Trophoblast cell (in vitro differentiated cells and primary cell): ENCODE measurements around the gene ZRANB1.

ENCODE experiments used
- DNase-seq, 2 donors: peaks; one replicate each; pipeline ENCODE4 v3.0.0-alpha.2; 2016
- H2AFZ ChIP-seq: 2 replicates; pipeline ENCODE4 v1.6.1; 2013; ENCODE audit warnings: low read length, moderate library complexity, mild to moderate bottlenecking; ENCODE audit not compliant: insufficient read depth, poor library complexity
- H2AK5ac ChIP-seq: 2 replicates; pipeline ENCODE4 v1.6.1; 2013; ENCODE audit warnings: mild to moderate bottlenecking, low read length
- H2BK120ac ChIP-seq: 2 replicates; pipeline ENCODE4 v1.6.1; 2013; ENCODE audit warnings: low read length, mild to moderate bottlenecking, moderate library complexity; ENCODE audit not compliant: insufficient read depth, poor library complexity
- H2BK12ac ChIP-seq: 2 replicates; pipeline ENCODE4 v1.6.1; 2013; ENCODE audit warnings: mild to moderate bottlenecking, low read length, moderate library complexity
- H2BK5ac ChIP-seq: 2 replicates; pipeline ENCODE4 v1.6.1; 2013; ENCODE audit warnings: low read length, low read depth, moderate library complexity, mild to moderate bottlenecking; ENCODE audit not compliant: poor library complexity
- H3K14ac ChIP-seq: 2 replicates; pipeline ENCODE4 v1.6.1; 2013; ENCODE audit warnings: mild to moderate bottlenecking, low read length
- H3K18ac ChIP-seq: 2 replicates; pipeline ENCODE4 v1.6.1; 2013; ENCODE audit warnings: mild to moderate bottlenecking, low read length
- H3K23ac ChIP-seq: 2 replicates; pipeline ENCODE4 v1.6.1; 2013; ENCODE audit warnings: low read length
- H3K27ac ChIP-seq: 2 replicates; pipeline ENCODE4 v1.5.1; 2013; ENCODE audit warnings: low read depth, mild to moderate bottlenecking, inconsistent platforms, low read length, moderate library complexity
- H3K27me3 ChIP-seq: 2 replicates; pipeline ENCODE4 v1.6.1; 2013; ENCODE audit warnings: inconsistent platforms, mild to moderate bottlenecking, low read length, moderate library complexity; ENCODE audit not compliant: insufficient read depth
- H3K36me3 ChIP-seq, 2 experiments: 1 replicate in 1 of 2; 2 replicates in 1 of 2; pipeline ENCODE4 v1.6.1; 2013; ENCODE audit warnings: low read length in 2 of 2, mild to moderate bottlenecking in 2 of 2, moderate library complexity in 1 of 2; ENCODE audit not compliant: insufficient read depth in 2 of 2, control insufficient read depth in 1 of 2
- H3K4ac ChIP-seq: 2 replicates; pipeline ENCODE4 v1.6.1; 2013; ENCODE audit warnings: low read depth, mild to moderate bottlenecking, low read length, moderate library complexity
- H3K4me1 ChIP-seq, 2 experiments: 1 replicate in 1 of 2; 2 replicates in 1 of 2; pipeline ENCODE4 v1.6.1; 2013; ENCODE audit warnings: low read length in 2 of 2, mild to moderate bottlenecking in 2 of 2, moderate library complexity in 1 of 2; ENCODE audit not compliant: insufficient read depth in 2 of 2, control insufficient read depth in 1 of 2
- H3K4me2 ChIP-seq: 2 replicates; pipeline ENCODE4 v1.6.1; 2013; ENCODE audit warnings: inconsistent platforms, mild to moderate bottlenecking, low read length, moderate library complexity
- H3K4me3 ChIP-seq: 2 replicates; pipeline ENCODE4 v1.5.1; 2013; ENCODE audit warnings: mild to moderate bottlenecking, low read depth, low read length, inconsistent platforms
- H3K79me1 ChIP-seq: one replicate; pipeline ENCODE4 v1.6.1; 2013; ENCODE audit warnings: low read length
- H3K79me2 ChIP-seq: 2 replicates; pipeline ENCODE4 v1.6.1; 2013; ENCODE audit warnings: low read length, mild to moderate bottlenecking; ENCODE audit not compliant: control insufficient read depth, insufficient read depth, poor library complexity
- H3K9ac ChIP-seq: 2 replicates; pipeline ENCODE4 v1.6.1; 2013; ENCODE audit warnings: mild to moderate bottlenecking, low read length
- H3K9me3 ChIP-seq: 2 replicates; pipeline ENCODE4 v1.6.1; 2013; ENCODE audit warnings: low read depth, mild to moderate bottlenecking, control low read depth, inconsistent platforms, low read length; ENCODE audit not compliant: insufficient read depth
- H4K12ac ChIP-seq: 2 replicates; pipeline ENCODE4 v1.6.1; 2013; ENCODE audit warnings: low read depth, mild to moderate bottlenecking, low read length, moderate library complexity
- H4K8ac ChIP-seq: 2 replicates; pipeline ENCODE4 v1.6.1; 2013; ENCODE audit warnings: low read depth, mild to moderate bottlenecking, low read length, moderate library complexity
- H4K91ac ChIP-seq: one replicate; pipeline ENCODE4 v1.6.1; 2013; ENCODE audit warnings: low read depth, mild to moderate bottlenecking, low read length, moderate library complexity
- WGBS: extraction: QIAGEN DNeasy Blood & Tissue Kit; methylation state at CpG from one replicate; pipeline ENCODE4 v1.1.7; 2013; ENCODE audit warnings: missing lambda C conversion rate; ENCODE audit not compliant: insufficient read length, insufficient coverage; ENCODE audit errors: extremely low coverage; 5-methylcytosine and 5-hydroxymethylcytosine counted together

The ZRANB1 gene

GRCh38 chr10:125003146-125003900 is 61.4 kb downstream of the ZRANB1 start:
- Histone ChIP-seq H2AK5ac (no peak overlapping the region), H3K9me3 (peaks cover 4% of the 10 kb centered on the region), H3K4me1 (peaks cover 4% of the 10 kb centered on the region in 2 experiments), H2BK12ac (no peak overlapping the region), H4K91ac (no peak overlapping the region), H4K12ac (no peak overlapping the region), H3K79me1 (no peaks in the 10 kb centered on the region), H2AFZ (no peak overlapping the region), H3K27me3 (no peaks in the 10 kb centered on the region), H3K4me2 (no peak overlapping the region), H3K79me2 (no peaks in the 10 kb centered on the region), H3K9ac (no peak overlapping the region), H2BK120ac (no peak overlapping the region), H3K4ac (no peak overlapping the region), H3K18ac (no peak overlapping the region), H3K27ac (no peak overlapping the region), H4K8ac (no peak overlapping the region), H3K14ac (no peak overlapping the region), H3K23ac (no peak overlapping the region), H3K36me3 (peaks cover 68 to 71% of the 10 kb centered on the region in 2 experiments), H3K4me3 (no peak overlapping the region), H2BK5ac (no peak overlapping the region)
- no peak for DNase-seq
- no CpG with 5 or more reads among the region's 34 CpGs for WGBS

GRCh38 chr10:125003901-125004467 is 62.1 kb downstream of the ZRANB1 start:
- H2BK12ac ChIP-seq = no peak overlapping the region
- no peaks in the 10 kb centered on the region for H3K79me1 ChIP-seq
- no peak overlapping the region for H3K4ac ChIP-seq
- no CpG with 5 or more reads among the region's 14 CpGs for WGBS
- no peak overlapping the region for H4K8ac ChIP-seq
- no peaks in the 10 kb centered on the region for H3K27me3 ChIP-seq
- H4K12ac ChIP-seq = no peak overlapping the region
- H3K79me2 ChIP-seq = no peaks in the 10 kb centered on the region
- H3K36me3 ChIP-seq = peaks cover 61 to 66% of the 10 kb centered on the region in 2 experiments
- H3K23ac ChIP-seq = no peak overlapping the region
- DNase-seq = no peak
- H3K9me3 ChIP-seq = peaks cover 4% of the 10 kb centered on the region
- H3K27ac ChIP-seq = no peak overlapping the region
- H3K14ac ChIP-seq = no peak overlapping the region
- no peak overlapping the region for H3K4me3 ChIP-seq
- no peak overlapping the region for H2AK5ac ChIP-seq
- no peak overlapping the region for H3K18ac ChIP-seq
- no peak overlapping the region for H3K9ac ChIP-seq
- H2BK5ac ChIP-seq = no peak overlapping the region
- H3K4me1 ChIP-seq = peaks cover 4 to 5% of the 10 kb centered on the region in 2 experiments
- H3K4me2 ChIP-seq = no peak overlapping the region
- H2AFZ ChIP-seq = no peak overlapping the region
- H2BK120ac ChIP-seq = no peak overlapping the region
- H4K91ac ChIP-seq = no peak overlapping the region

GRCh38 chr10:125004571-125005311 is 62.8 kb downstream of the ZRANB1 start:
- H2BK5ac ChIP-seq = no peak overlapping the region
- no peak for DNase-seq
- peaks cover 55 to 59% of the 10 kb centered on the region in 2 experiments for H3K36me3 ChIP-seq
- H3K27me3 ChIP-seq = no peaks in the 10 kb centered on the region
- H4K12ac ChIP-seq = no peak overlapping the region
- H3K79me1 ChIP-seq = no peaks in the 10 kb centered on the region
- no peak overlapping the region for H3K4ac ChIP-seq
- H3K18ac ChIP-seq = no peak overlapping the region
- H3K9me3 ChIP-seq = peaks cover 4% of the 10 kb centered on the region
- H4K91ac ChIP-seq = no peak overlapping the region
- H2BK12ac ChIP-seq = no peak overlapping the region
- H3K4me1 ChIP-seq = peaks cover 4 to 5% of the 10 kb centered on the region in 2 experiments
- H2BK120ac ChIP-seq = no peak overlapping the region
- no peak overlapping the region for H2AFZ ChIP-seq
- no peak overlapping the region for H4K8ac ChIP-seq
- no peaks in the 10 kb centered on the region for H3K79me2 ChIP-seq
- H3K14ac ChIP-seq = no peak overlapping the region
- H3K27ac ChIP-seq = no peak overlapping the region
- H2AK5ac ChIP-seq = no peak overlapping the region
- no peak overlapping the region for H3K9ac ChIP-seq
- H3K4me2 ChIP-seq = no peak overlapping the region
- no CpG with 5 or more reads among the region's 19 CpGs for WGBS
- no peak overlapping the region for H3K23ac ChIP-seq
- H3K4me3 ChIP-seq = peak overlapping the region; percentile 25

DNA sequence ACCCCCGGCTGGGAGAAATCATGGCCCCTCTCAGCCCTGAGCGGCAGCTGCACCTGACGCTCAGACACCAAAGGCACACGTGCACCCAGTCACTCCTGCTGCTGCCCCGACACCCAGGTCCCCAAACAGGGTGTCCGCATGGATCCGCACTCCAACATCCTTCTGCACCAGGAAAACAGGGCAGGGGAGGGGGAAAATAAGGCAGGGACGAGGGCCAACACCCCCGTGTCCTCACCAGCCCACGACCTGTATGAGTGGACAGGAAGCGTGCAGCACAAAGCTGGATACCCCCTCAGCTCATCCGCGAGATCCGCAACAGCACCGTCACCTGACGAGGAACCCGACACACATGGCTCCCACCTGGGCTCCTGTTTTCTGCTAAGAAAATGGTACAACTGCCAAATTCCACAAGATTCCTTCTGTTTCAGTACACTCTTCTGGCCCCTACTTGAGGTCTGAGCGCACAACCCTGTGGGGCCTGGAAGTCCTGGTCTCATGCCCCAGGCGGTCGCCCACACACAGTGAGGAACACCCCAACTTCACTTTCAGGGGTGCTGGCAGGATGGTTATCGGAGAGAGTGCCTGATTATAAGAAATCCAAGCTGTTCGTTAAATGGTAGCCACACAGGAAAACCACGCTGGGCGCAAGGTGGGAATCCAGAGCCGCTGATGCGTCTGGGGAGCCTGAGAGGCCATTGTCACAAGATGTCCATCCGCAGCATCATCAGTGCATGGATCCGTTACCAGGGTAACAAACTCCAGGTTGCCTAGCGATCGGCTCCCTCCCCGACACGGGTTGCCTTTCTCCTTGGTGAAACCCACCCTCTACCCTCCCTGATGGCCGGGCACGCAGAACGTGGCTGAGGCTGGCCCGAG is 63.6 kb downstream of the ZRANB1 start:
- WGBS = no CpG with 5 or more reads among the region's 36 CpGs
- H2BK12ac ChIP-seq = no peak overlapping the region
- no peak overlapping the region for H4K8ac ChIP-seq
- no peak overlapping the region for H3K27ac ChIP-seq
- no peak overlapping the region for H3K18ac ChIP-seq
- no peak overlapping the region for H3K4me2 ChIP-seq
- peak overlapping the region; percentile 25 for H3K4me3 ChIP-seq
- no peak overlapping the region for H4K91ac ChIP-seq
- H3K36me3 ChIP-seq = peaks cover 47 to 54% of the 10 kb centered on the region in 2 experiments
- H2BK5ac ChIP-seq = no peak overlapping the region
- H2AFZ ChIP-seq = no peak overlapping the region
- no peak overlapping the region for H4K12ac ChIP-seq
- no peak overlapping the region for H2AK5ac ChIP-seq
- H3K79me2 ChIP-seq = no peaks in the 10 kb centered on the region
- no peaks in the 10 kb centered on the region for H3K27me3 ChIP-seq
- H2BK120ac ChIP-seq = no peak overlapping the region
- no peaks in the 10 kb centered on the region for H3K79me1 ChIP-seq
- H3K23ac ChIP-seq = no peak overlapping the region
- no peak overlapping the region for H3K9ac ChIP-seq
- H3K14ac ChIP-seq = no peak overlapping the region
- H3K4ac ChIP-seq = no peak overlapping the region
- no peak for DNase-seq
- peaks cover 4 to 5% of the 10 kb centered on the region in 2 experiments for H3K4me1 ChIP-seq
- peaks cover 4% of the 10 kb centered on the region for H3K9me3 ChIP-seq
